ENCODE data around the gene UGT2B10.

UGT2B10 gene

GRCh38 chr4:68871809-68872642, 56.2 kb downstream of the UGT2B10 start:
- no peak for DNase-seq

GRCh38 chr4:68872643-68873502, 57.1 kb downstream of the UGT2B10 start:
- no peak for DNase-seq

- no peak for DNase-seq
Observed at GRCh38 chr4:68874507-68874906, 58.7 kb downstream of the UGT2B10 start.

GRCh38 chr4:68877555-68877954, 61.8 kb downstream of the UGT2B10 start:
- no peak for DNase-seq

GRCh38 chr4:68878048-68878447, 62.3 kb downstream of the UGT2B10 start:
- no peak for DNase-seq
